Neuronal stem cell (in vitro differentiated cells): ENCODE measurements around the gene WDR48.
A peak's percentile ranks its signal among the peaks of the same experiment; 100 is the strongest.

Experiments used
- DNase-seq: peaks from one replicate; pipeline ENCODE4 v3.0.0-alpha.2; 2013; ENCODE audit warnings: low spot score
- H2AFZ ChIP-seq: one replicate; pipeline ENCODE4 v1.6.1; 2013; ENCODE audit warnings: mild to moderate bottlenecking, low read length, inconsistent platforms
- H2AK5ac ChIP-seq: 2 replicates; pipeline ENCODE4 v1.6.1; 2013; ENCODE audit warnings: low read depth, mild to moderate bottlenecking, inconsistent platforms, low read length, moderate library complexity, mixed read lengths
- H2BK120ac ChIP-seq: 2 replicates; pipeline ENCODE4 v1.6.1; 2013; ENCODE audit warnings: low read depth, mild to moderate bottlenecking, inconsistent platforms, low read length, moderate library complexity, mixed read lengths
- H2BK12ac ChIP-seq: one replicate; pipeline ENCODE4 v1.6.1; 2013; ENCODE audit warnings: low read length, inconsistent platforms
- H2BK15ac ChIP-seq: 2 replicates; pipeline ENCODE4 v1.6.1; 2013; ENCODE audit warnings: mild to moderate bottlenecking, low read length, inconsistent platforms, mixed read lengths
- H2BK5ac ChIP-seq: one replicate; pipeline ENCODE4 v1.6.1; 2013; ENCODE audit warnings: inconsistent platforms, mild to moderate bottlenecking, low read length, moderate library complexity
- H3K14ac ChIP-seq: one replicate; pipeline ENCODE4 v1.6.1; 2013; ENCODE audit warnings: low read length, inconsistent platforms
- H3K18ac ChIP-seq: 2 replicates; pipeline ENCODE4 v1.6.1; 2013; ENCODE audit warnings: low read length, inconsistent platforms
- H3K23ac ChIP-seq: 2 replicates; pipeline ENCODE4 v1.6.1; 2013; ENCODE audit warnings: low read depth, mild to moderate bottlenecking, mixed read lengths, low read length, inconsistent platforms; ENCODE audit not compliant: poor library complexity
- H3K27ac ChIP-seq: replicated peaks from 3 replicates; pipeline ENCODE4 v1.5.1; 2013; ENCODE audit warnings: low read length, inconsistent platforms
- H3K27me3 ChIP-seq, 3 experiments: 2 replicates each; pipeline ENCODE4 v1.6.1; 2013; ENCODE audit warnings: low read length in 3 of 3, mild to moderate bottlenecking in 2 of 3, inconsistent platforms in 1 of 3, low read depth in 1 of 3, mixed read lengths in 1 of 3, moderate library complexity in 1 of 3; ENCODE audit not compliant: control insufficient read depth in 3 of 3, insufficient read depth in 3 of 3
- H3K36me3 ChIP-seq, 2 donors: replicated peaks in 1 of 2; 2 replicates each; pipeline ENCODE4 v1.6.1; 2013; ENCODE audit warnings: low read length in 2 of 2; ENCODE audit not compliant: control insufficient read depth in 2 of 2, insufficient read depth in 2 of 2
- H3K4ac ChIP-seq: 2 replicates; pipeline ENCODE4 v1.6.1; 2013; ENCODE audit warnings: inconsistent platforms, mild to moderate bottlenecking, low read length, moderate library complexity
- H3K4me1 ChIP-seq, 2 donors: 1 replicate in 1 of 2; 2 replicates in 1 of 2; pipeline ENCODE4 v1.6.1; 2013; ENCODE audit warnings: low read length in 2 of 2, low read depth in 1 of 2; ENCODE audit not compliant: control insufficient read depth in 2 of 2, insufficient read depth in 1 of 2
- H3K4me2 ChIP-seq: one replicate; pipeline ENCODE4 v1.6.1; 2013; ENCODE audit warnings: mild to moderate bottlenecking, low read length, inconsistent platforms; ENCODE audit not compliant: insufficient read depth, poor library complexity, severe bottlenecking
- H3K4me3 ChIP-seq, 2 donors: 2 replicates each; pipeline ENCODE4 v1.5.1; 2013; ENCODE audit warnings: low read length in 2 of 2, mild to moderate bottlenecking in 2 of 2, inconsistent platforms in 1 of 2, moderate library complexity in 1 of 2
- H3K79me1 ChIP-seq: one replicate; pipeline ENCODE4 v1.6.1; 2013; ENCODE audit warnings: low read depth, mild to moderate bottlenecking, inconsistent platforms, low read length, moderate library complexity
- H3K9ac ChIP-seq: one replicate; pipeline ENCODE4 v1.6.1; 2013; ENCODE audit warnings: mild to moderate bottlenecking, low read depth, low read length, inconsistent platforms; ENCODE audit not compliant: poor library complexity
- H3K9me3 ChIP-seq, 2 donors: replicated peaks in 1 of 2; 2 replicates each; pipeline versions ENCODE3 to v1.6.1; 2013; ENCODE audit warnings: low read length in 2 of 2, mild to moderate bottlenecking in 2 of 2, inconsistent platforms in 1 of 2, low read depth in 1 of 2, mixed read lengths in 1 of 2, moderate library complexity in 1 of 2; ENCODE audit not compliant: control insufficient read depth in 2 of 2, insufficient read depth in 1 of 2
- H4K8ac ChIP-seq: one replicate; pipeline ENCODE4 v1.6.1; 2013; ENCODE audit warnings: low read depth, mild to moderate bottlenecking, inconsistent platforms, low read length, moderate library complexity
- H4K91ac ChIP-seq: one replicate; pipeline ENCODE4 v1.6.1; 2013; ENCODE audit warnings: low read length, low read depth, mild to moderate bottlenecking, inconsistent platforms; ENCODE audit not compliant: poor library complexity
- WGBS, 2 donors: extraction: QIAGEN DNeasy Blood & Tissue Kit; methylation state at CpG; one replicate each; pipeline ENCODE4 v1.1.7; 2013; ENCODE audit warnings: missing lambda C conversion rate in 2 of 2, mixed read lengths in 1 of 2; ENCODE audit not compliant: insufficient read length in 2 of 2, insufficient replicate concordance in 1 of 2; ENCODE audit errors: extremely low coverage in 2 of 2; 5-methylcytosine and 5-hydroxymethylcytosine counted together

WDR48 gene

GRCh38 chr3:39136533-39137434, 85.0 kb downstream of the WDR48 start:
- Histone ChIP-seq H2BK15ac (no peak overlapping the region), H4K8ac (no peak overlapping the region), H3K4me1 (peaks cover 0 to 1% of the 10 kb centered on the region in 2 donors), H3K18ac (peak overlapping the region; percentile 53), H3K27ac (no peak overlapping the region), H4K91ac (no peak overlapping the region), H3K23ac (peak overlapping the region; percentile 77), H3K27me3 (no peaks in the 10 kb centered on the region), H2AK5ac (peak overlapping the region; percentile 34), H3K9ac (peak overlapping the region; percentile 32), H3K79me1 (no peaks in the 10 kb centered on the region), H3K36me3 (peaks cover 0 to 10% of the 10 kb centered on the region in 2 donors), H2BK5ac (no peak overlapping the region), H3K14ac (no peak overlapping the region), H3K4me3 (no peak overlapping the region), H3K4me2 (no peak overlapping the region), H2BK120ac (no peak overlapping the region), H2AFZ (no peak overlapping the region), H3K9me3 (no peaks in the 10 kb centered on the region), H3K4ac (no peak overlapping the region), H2BK12ac (no peak overlapping the region)
- WGBS, 2 donors = no CpG with 5 or more reads among the region's 21 CpGs
- no peak for DNase-seq

GRCh38 chr3:39137435-39137936, 85.7 kb downstream of the WDR48 start:
- H2BK120ac ChIP-seq = no peak overlapping the region
- H3K9me3 ChIP-seq = no peaks in the 10 kb centered on the region
- no peak overlapping the region for H3K27ac ChIP-seq
- peaks cover 0 to 1% of the 10 kb centered on the region in 2 donors for H3K4me1 ChIP-seq
- H3K79me1 ChIP-seq = no peaks in the 10 kb centered on the region
- no peak overlapping the region for H4K91ac ChIP-seq
- peaks cover 3 to 15% of the 10 kb centered on the region in 2 donors for H3K36me3 ChIP-seq
- no peak overlapping the region for H3K4me2 ChIP-seq
- WGBS, 2 donors = no CpG with 5 or more reads among the region's 18 CpGs
- peak overlapping the region; percentile 77 for H3K23ac ChIP-seq
- no peak overlapping the region for H2AFZ ChIP-seq
- no peak overlapping the region for H2BK15ac ChIP-seq
- H3K27me3 ChIP-seq = no peaks in the 10 kb centered on the region
- no peak overlapping the region for H2BK5ac ChIP-seq
- H3K14ac ChIP-seq = peak overlapping the region; percentile 51
- no peak overlapping the region for H2BK12ac ChIP-seq
- H3K4me3 ChIP-seq = no peak overlapping the region
- H2AK5ac ChIP-seq = peak overlapping the region; percentile 34
- DNase-seq = no peak
- peak overlapping the region; percentile 53 for H3K18ac ChIP-seq
- H4K8ac ChIP-seq = no peak overlapping the region
- peak overlapping the region; percentile 32 for H3K9ac ChIP-seq
- H3K4ac ChIP-seq = no peak overlapping the region

- H3K4me1 ChIP-seq = peaks cover 0 to 1% of the 10 kb centered on the region in 2 donors
- no CpG with 5 or more reads among the region's 10 CpGs for WGBS, 2 donors
- H3K18ac ChIP-seq = no peak overlapping the region
- no peak overlapping the region for H2AK5ac ChIP-seq
- H4K91ac ChIP-seq = no peak overlapping the region
- H4K8ac ChIP-seq = no peak overlapping the region
- H2BK120ac ChIP-seq = no peak overlapping the region
- H3K23ac ChIP-seq = peak overlapping the region; percentile 3
- H2BK5ac ChIP-seq = no peak overlapping the region
- no peak overlapping the region for H3K4me2 ChIP-seq
- no peaks in the 10 kb centered on the region for H3K27me3 ChIP-seq
- H2BK12ac ChIP-seq = no peak overlapping the region
- no peaks in the 10 kb centered on the region for H3K79me1 ChIP-seq
- no peaks in the 10 kb centered on the region for H3K9me3 ChIP-seq
- no peak for DNase-seq
- H2AFZ ChIP-seq = no peak overlapping the region
- H3K4me3 ChIP-seq = peak overlapping the region in 1 of 2 donors; percentile 24
- peak overlapping the region; percentile 75 for H3K14ac ChIP-seq
- H3K27ac ChIP-seq = no peak overlapping the region
- H3K36me3 ChIP-seq = peaks cover 9 to 21% of the 10 kb centered on the region in 2 donors
- no peak overlapping the region for H3K9ac ChIP-seq
- H3K4ac ChIP-seq = no peak overlapping the region
- no peak overlapping the region for H2BK15ac ChIP-seq
These were observed 86.4 kb downstream of the WDR48 start for GRCh38 chr3:39137991-39138803.
